ENCODE results near the gene EIF6.
A peak's percentile ranks its signal among the peaks of the same experiment; 100 is the strongest.

Gene EIF6

DNA sequence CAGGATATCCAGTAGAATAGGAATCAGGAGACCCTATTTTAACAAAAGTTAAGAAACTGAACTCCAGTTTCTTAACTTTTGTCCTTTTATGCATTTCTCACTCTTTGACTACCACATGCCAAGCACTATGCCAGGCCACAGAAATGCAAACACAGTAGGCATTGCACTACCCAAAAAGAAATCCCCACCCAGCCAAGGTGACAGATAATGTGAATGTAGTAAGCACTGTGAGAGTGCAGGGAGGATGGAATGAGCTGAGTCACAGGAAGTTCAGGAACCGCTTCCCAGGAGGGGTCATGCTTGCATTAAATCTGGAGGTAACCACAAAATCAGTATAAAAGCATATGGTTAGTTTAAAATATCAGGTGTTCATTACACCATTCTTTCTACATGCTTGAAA is 27.7 kb upstream of the EIF6 start:
- peak; percentile 97 for DNase-seq

DNA sequence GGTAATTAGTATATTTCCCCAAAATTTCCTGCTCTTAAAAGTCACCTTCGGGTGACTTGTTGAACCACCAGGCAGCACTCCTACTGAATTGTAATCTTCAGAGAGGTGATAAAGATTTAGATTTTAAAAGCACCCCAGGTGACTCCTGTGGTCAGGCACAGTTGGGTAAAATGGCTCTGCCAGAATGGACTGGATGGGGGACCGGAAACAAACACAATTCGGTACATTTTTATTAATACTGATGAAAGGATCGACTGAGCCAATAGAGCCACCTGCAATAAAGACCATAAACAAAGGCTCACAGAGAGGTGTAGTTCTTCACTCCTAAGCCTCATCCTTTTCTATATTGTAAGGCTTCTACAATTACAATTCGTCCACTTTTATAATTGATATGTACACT is 27.2 kb upstream of the EIF6 start:
- no peak for DNase-seq

DNA sequence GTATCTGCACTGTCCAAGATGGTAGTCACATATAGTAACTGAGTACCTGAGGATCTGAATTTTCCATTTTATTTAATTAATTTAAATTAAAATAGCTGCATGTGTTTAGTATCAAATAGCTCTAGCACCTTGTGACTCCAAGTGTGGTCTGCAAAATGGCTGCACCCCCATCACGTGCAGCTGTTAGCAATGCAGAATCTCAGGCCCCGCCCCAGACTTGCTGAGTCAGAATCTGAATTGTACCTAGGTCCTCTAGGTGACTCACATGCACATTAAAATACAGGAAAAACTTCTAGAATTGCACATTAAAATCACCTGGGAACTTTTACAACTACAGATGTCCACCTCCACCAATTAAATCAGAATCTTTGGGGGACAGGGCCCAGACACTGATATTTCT is 26.8 kb upstream of the EIF6 start:
- peak; percentile 88 for DNase-seq

DNA sequence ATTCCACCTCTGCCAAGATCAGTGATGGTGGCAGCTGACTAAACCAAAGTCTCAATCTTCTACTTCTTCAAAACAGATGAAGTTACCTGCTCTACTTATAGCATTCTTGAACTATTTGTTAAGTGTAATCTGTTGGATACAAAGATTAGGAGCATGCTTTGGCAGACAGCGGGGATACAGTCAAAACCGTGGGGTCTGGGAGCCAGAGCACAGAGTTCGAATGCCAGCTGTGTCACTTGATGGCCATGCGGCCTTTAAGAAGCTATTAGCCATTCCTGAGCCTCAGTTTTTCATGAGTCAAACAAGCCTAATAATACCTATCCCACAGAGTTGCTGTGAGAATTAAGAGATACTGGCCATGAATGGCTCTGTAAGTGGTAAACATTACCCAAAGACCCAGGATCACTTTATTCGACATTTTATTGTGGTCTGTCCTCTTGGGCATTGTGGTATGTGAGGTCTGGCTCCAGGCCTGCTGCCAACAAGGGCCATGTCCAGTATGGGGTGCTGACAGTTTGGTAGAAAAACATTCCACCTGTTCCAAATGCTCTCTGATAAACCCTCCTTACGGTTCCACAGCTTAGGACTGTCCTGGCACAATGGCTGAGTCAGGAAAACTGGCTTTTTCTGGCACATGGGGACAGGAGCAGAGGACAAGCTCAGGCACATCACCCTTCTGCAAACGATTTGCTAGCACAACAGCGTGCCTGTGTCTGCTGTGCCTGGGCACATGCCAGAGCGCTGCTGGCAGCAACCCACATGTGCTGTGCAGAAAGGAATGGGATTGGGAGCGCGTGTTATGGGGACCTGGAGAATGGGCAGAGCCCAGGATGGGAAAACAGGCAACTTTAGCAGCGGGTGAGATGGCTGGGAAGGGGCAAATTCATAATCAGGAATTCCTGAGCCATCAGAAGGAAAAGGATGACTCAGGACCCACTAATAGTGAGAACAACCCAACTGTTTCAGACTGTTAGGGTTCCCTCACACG is 23.4 kb upstream of the EIF6 start:
- DNase-seq: peak; percentile 96

DNA sequence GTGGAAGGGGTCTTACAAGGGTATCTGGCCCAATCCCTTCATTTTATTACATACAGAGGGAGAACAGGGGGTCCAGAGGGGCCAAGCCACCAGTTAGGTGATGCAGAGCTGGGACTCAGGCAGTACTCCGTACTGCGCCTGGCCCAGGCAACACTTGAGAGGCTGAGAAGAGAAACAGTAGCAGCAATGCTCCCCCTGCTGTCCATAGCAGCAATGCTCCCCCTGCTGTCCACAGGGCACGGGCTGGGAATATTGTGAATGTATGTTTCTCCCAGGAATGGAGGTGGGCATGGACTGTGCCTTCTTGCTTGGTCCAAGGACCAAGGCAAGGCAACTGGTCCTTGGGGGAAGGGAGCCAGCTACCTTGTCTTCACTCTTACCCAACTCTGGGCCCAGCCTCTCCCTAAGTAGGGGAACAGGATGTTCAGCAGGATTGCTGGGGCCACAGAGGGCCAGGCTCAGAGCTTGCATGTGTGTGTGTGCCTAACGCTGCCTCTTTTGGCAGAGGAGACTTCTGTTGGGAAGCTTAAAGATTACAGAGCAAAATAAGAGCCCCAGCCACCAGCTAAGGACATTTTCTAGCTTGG is 22.5 kb upstream of the EIF6 start:
- peak; percentile 86 for DNase-seq

DNA sequence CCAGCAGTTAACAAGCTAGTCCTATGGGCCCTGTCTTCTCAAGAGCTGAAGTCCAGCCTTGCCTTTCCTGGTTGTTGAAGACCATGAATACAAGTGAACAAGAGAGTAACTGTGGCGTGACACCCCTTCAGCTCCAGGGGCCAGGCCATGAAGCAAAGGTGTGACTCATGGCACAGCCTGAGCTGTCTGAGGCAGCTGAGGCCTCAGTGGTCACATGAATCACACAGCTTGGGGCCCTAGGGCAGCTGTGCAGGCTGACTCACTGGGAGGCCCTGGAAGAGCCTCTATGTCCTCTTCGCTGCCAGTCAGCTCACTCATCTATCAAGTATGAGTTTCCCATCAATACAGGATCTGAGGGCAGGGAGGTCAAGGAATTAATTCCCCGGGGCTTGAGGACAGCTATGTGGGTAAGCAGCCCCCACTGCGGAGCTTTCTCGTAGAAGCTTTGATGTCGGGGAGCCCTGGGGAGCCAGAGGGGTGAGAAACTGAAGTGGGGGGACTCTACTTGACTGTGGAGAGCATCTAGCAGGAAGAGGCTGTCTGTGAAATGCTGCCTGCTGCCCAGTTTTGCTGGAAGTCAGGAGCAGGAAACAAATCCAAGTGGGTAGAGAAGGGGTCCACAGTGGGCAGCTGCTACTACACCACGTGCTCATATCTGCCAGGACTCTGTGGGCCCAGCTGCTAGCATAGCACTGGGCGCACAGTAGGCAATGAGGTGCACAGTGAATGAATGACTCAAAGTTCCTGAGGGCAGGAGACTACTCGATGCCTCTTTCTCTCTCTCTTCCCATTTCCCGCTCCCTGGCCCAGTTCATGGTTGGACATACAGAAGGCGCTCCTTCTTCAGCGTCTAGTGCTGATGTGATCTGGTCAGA is 21.3 kb upstream of the EIF6 start:
- peak; percentile 100 for DNase-seq

DNA sequence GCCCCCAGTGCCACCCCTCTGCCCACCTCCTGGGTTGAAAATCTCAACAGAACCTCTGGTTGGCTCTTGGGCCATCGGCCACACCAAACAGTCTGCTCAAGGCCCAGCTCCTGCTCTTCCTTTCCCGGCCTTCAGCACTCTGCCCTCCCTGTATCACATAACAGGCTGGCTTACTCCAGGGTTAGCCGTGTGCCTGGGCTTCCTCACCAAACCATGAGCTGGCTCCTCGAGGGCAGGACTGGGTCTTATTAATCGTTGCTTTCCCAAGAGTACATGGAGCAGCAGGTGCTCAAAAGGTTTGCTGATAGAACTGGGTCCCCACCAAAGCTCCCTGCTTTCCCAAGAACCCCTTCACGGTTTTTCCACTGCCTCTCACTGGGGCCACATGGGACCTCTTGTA is 20.4 kb upstream of the EIF6 start:
- no peak for DNase-seq

DNA sequence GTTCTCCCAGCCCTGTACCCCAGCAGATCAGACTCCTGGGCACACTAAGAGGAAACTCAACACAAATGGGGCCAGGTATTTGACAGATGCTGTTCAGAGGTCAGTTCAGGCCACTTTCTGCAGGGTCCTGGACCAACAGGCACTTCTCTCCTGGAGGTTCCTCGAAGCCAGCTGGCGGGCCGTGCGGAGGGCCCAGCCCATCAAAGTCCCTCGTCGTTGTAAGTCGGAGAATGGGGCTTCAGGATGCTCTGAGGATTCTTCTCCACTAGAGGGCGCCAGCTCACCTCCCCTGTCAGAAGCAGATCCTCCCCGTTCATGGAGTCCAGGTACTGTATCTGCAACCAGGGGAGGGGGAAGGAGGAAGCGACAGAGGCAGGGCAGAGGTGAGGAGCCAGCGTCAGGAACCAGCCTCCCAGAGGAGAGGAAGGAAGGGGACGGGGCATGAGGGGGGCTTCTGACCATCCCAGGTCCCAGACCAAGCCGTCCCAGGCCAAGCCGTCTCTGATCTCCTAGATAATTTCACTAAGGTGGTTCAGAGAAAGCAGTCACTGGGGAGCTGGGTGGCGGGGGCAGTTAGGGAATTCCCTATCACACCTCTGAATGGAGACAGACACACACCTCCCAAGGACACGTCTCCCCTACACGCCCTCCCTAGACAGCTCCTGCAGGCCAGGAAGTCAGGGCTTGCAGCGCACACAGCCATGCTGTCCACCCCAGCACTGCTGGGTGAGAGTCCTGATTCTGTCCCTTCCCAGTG is 19.3 kb upstream of the EIF6 start:
- peak; percentile 86 for DNase-seq

DNA sequence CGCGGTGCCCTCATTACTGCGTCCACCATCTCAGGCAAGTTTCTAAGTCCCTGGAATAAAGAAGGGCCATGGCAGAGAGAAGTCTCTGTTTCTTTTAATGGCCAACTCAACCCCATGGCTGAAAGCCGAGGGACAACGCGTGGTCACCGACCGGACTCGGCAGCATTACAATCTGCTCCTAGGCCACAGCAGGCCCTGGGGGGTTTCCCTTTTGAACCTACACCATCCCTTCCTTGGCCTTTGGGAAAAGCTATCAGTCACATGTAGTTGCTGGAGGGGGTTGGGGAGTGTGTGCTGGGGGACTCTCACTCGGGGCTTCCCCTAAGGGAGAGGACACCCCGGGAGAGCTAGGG is 18.8 kb upstream of the EIF6 start:
- no peak for DNase-seq

DNA sequence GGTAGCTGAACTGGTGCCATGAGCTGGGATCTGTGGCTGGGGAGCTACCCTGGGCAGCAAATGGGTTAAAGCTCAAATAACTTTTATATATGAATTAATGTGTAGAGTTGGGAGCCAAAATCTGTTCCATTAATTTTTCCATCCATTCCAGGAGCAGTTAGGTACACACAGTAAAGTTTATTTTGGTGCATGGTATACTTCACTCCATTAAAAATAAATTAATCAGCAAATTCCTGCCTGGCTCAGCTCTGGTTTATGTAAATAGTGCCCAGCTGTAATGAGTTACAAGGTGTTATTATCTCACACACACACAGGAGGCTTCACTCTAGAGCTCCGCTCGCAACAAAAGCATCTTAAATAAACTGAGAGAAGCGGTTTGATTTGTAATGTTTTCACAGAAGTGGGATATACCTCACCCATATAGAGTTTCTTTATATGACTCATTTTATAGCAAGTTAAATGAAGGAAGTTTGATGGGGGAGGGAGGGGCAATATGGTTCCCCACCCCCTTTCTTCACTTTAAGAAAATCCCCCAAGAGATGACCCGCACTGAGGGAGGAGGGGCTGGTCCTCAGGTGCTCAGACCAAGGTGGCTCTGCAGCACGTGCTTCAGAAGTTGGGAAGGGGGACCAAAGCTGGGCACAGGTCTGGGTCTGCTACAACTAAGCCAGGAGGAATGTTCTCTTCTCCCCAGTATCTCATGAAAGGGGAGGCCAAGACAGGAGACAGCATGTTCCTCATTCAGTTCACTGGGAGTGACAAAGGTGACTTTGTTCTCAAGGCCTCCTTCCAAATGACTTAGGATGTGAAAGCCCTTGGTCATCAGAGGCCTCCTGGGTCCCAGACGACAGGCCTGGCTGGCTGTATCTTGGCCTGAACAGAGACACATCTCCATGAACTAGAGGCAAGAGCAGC is 18.1 kb upstream of the EIF6 start:
- DNase-seq: no peak

DNA sequence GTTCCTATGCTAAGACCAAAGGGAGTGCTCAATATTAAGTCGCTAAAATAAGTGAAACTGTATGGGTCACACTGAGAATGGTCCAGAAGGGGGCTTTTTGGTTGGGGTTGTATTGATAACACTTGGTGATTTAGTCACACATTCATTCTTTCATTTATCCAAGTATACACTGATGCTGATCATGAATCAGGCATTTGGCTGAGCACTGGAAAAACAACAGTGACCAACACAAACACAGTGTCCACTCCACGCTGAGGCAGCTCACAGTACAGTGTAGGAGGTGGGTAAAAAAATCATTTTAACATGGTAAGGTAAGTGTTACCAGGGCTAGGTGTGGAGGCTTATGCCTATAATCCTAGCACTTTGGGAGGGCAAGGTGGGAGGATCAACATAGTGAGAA is 16.9 kb upstream of the EIF6 start:
- DNase-seq: no peak

DNA sequence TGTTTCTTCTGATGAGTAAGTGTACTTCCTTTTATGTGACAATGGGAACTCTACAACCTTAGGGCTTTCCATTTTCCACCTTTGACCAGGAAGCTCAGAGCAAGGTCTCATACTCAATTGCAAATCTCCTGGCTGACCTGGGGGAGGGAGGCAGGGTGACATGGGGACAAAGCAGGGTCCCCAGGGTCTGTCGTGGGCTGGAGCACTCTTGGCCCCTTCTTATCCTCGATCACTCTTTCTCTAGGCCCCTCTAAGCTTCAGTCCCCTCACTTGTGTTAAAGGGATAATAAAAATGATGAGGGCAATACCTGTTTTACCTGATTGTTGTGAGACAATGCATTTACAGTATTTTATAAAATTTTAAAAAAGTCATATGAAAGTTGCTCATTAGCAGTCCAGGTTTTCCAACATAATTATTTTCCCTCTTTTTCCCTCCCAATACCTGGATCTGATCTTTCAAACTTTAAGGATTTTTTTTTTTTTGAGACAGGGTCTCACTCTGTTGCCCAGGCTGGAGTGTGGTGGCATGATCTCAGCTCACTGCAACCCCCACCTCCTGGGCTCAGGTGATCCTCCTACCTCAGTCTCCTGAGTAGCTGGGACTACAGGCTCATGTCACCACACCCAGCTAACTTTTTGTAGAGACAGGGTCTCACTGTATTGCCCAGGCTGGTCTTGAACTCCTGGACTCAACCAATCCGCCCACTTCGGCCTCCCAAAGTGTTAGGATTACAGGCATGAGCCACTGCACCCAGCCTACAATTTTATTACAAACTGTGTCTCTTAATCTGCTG is 16.1 kb upstream of the EIF6 start:
- no peak for DNase-seq

DNA sequence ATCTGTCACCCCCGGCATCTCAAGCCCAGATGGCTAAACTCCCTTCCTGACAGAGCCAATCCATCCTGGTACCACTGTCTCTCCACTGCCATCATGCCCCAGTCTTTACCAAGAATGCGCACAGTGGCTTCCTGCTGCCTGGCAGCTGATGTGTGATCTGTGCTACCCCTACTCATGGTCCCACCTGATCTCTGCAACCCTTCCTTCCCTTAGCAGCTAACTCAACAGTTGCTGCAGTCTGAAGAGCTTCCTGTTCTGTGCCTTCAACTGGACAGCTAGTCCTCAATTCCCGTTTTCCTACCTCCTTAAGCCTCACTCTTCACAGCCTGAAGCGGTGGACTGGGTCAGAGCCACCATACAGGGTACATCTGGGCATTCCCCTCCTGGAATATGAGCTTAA is 15.2 kb upstream of the EIF6 start:
- DNase-seq: no peak

DNA sequence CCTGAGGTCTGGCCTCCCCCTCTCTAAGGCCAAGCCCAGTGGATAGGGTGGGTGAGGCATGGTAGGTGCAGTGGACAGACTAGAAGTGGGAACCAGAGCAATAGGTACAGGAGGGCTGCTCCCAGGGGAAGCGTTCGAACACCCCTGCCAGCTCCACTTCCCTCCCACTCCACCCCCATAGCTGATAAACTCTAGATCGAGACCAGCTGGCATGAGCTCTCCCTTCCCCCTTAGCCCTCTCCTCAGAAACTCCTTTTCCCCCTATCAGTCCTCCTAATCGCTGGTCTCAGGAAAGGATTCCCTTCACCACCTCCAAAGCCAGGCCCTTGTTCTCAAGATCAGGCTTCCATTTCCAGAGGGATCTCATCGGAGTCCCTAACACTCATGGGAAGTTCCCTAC is 13.7 kb upstream of the EIF6 start:
- no peak for DNase-seq

DNA sequence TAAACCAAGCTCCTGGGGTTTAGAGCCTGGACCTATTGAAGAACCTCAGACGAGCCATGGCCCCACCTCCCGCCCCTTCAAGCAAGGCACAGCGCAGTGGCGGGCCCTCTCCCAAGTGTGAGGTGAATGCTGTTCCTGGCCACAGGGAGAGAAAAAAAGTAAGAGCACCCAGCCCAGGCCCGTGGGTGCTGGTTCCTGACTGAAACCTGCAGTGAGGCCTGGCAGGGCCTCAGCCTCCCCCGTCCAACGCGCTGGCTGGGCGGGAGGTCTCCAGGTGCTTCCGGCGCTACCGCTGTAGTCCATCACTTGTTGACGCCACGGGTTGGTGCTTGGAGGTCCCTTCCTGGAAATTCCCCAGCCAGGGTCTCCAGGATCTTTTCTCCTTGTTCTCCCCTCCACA is 13.2 kb upstream of the EIF6 start:
- DNase-seq: no peak

DNA sequence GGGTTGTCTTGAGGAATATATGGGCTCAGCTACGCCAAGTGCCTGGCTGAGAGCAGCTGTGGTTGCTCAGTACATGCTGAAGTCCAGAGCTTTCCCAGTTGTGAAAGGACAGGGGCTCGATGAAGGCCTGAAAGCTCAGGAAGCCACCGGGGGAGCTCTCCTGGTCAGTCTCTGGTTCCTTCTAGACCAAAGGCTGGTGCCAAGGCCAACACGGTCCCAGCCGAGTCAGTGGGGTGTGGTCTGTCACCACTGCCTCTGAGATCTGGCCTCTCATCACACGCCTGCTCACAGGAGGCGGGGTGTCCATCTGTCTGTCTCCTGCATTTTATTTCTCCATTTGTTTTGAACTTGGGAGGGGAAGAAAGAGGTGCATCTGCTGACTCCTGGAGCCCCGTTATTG is 12.6 kb upstream of the EIF6 start:
- DNase-seq: peak; percentile 31

DNA sequence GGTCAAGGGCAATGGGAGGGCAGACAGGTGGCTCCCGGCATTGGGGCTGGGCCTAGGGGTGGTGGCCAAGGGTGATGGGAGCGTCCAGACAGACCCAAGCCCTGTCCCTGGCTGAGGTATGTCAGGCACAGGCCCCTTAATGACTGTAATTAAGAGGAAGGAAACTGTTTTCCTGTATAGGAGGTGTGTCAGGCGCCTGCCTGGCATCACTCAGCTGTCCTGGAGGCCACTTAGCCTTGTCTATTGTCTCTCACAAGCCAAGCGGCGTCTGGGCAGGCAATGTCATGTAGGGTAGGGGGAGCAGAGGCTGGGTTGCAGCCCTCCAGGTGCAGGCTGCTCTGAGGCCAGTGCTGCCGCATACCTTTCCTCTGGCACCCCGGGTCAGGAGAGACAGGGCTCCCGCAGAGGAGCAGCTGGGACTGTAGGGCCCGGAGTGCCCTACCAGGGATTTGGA is 11.6 kb upstream of the EIF6 start:
- no peak for DNase-seq

DNA sequence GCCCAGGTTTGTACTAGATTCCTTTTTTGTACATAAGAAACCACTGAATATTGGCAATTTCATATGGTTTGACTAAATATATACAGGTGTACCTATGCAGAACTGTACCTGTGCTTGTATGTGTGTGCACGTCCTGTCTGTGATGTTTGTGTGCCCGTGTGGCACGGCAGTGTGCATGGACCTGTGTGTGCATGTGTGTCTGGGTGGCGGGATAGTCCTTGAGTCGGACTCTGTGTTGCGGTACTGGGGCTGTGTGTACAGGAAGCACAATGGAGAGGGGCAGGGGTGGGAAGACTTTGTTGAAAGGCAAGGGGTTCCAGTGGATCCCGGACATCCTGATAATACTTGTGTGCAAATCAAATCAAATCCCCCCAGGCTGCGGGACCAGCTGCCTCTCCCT is 11.1 kb upstream of the EIF6 start:
- DNase-seq: no peak

DNA sequence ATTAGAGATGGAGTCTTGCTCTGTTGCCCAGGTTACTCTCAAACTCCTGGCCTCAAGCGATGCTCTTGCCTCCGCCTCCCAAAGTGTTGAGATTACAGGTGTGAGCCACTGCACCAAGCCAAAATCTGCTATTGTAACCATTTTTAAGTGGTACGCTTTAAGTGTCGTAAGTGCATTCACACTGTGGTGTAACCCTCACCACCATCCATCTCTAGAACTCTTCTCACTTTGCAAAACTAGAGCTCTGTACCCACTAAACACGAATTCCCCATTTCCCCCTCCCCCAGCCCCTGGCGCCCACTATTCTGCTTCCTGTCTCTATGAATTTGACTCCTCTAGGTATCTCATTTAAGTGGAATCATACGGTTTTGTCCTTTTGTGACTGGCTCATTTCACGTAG is 10.5 kb upstream of the EIF6 start:
- no peak for DNase-seq

DNA sequence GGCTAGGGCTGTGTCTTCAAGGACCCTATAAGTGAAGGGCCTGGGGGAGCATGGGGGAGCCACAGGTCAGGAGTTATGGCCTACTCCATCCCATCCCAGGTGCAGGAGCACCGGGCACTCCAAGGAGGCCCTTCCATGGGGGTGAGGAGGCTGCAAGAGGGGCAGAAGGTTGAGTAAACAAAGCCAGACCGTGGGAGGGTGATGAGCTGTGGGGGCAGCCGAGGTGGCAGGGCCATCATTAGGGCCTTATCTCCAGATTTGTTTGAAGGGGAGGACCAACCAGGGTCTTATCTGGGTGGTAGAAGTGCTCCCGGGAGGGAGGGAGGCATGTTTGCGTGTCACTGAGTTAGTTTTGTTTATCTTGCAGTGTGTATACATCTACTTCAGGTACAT is 9.7 kb upstream of the EIF6 start:
- DNase-seq: no peak

Data from NCI-H226 (cell line).